ENCODE measurements around the gene LRRC26.
"Not testable (repeated sequence)": the region's sequence is repeated elsewhere in the genome, so short reads cannot be mapped to it uniquely, and the experiment has no call there.

Gene LRRC26

GRCh38 chr9:137136881-137137607 lies 32.8 kb downstream of the LRRC26 start:
- H3K27me3 ChIP-seq (ENCODE audit: insufficient read depth, poor library complexity, severe bottlenecking): peaks cover 45% of the 10 kb centered on the region
- DNase-seq (ENCODE audit: low read depth in 1 of 2, low spot score in 1 of 2): no peak
- H3K27ac ChIP-seq (replicated peaks): no peak overlapping the region
- TF ChIP-seq GABPA (IDR thresholded peaks at IDR 0.05; ENCODE audit: low read depth): no peak
- no peak for TF ChIP-seq SPI1 (IDR thresholded peaks at IDR 0.05; ENCODE audit: borderline replicate concordance, low read depth)
- no peak for TF ChIP-seq REST (IDR thresholded peaks at IDR 0.05; ENCODE audit: insufficient replicate concordance, low read depth)
- no peak for TF ChIP-seq POLR2AphosphoS5 (IDR thresholded peaks at IDR 0.05; ENCODE audit: low read depth)
- TF ChIP-seq CTCF (IDR thresholded peaks at IDR 0.05; ENCODE audit: insufficient read depth, low read length): no peak
- no peak overlapping the region for H3K4me3 ChIP-seq (replicated peaks; ENCODE audit: insufficient read depth, low read length)

GRCh38 chr9:137136261-137136880 lies 33.5 kb downstream of the LRRC26 start:
- Histone ChIP-seq H3K27ac (replicated peaks) (no peak overlapping the region), H3K4me3 (replicated peaks; ENCODE audit: insufficient read depth, low read length) (no peak overlapping the region), H3K27me3 (ENCODE audit: insufficient read depth, poor library complexity, severe bottlenecking) (peaks cover 45% of the 10 kb centered on the region)
- DNase-seq (ENCODE audit: low read depth in 1 of 2, low spot score in 1 of 2): no peak
- TF ChIP-seq POLR2AphosphoS5 (IDR thresholded peaks at IDR 0.05; ENCODE audit: low read depth) (no peak), SPI1 (IDR thresholded peaks at IDR 0.05; ENCODE audit: borderline replicate concordance, low read depth) (no peak), CTCF (IDR thresholded peaks at IDR 0.05; ENCODE audit: insufficient read depth, low read length) (no peak)

- DNase-seq (ENCODE audit: low read depth in 1 of 2, low spot score in 1 of 2); H3K4me3 ChIP-seq (replicated peaks; ENCODE audit: insufficient read depth, low read length); H3K27ac ChIP-seq (replicated peaks): not testable (repeated sequence)
- H3K27me3 ChIP-seq (ENCODE audit: insufficient read depth, poor library complexity, severe bottlenecking): peaks cover 40% of the 10 kb centered on the region
Measured at GRCh38 chr9:137135154-137135553, 34.7 kb downstream of the LRRC26 start.

- no peak for DNase-seq (ENCODE audit: low read depth in 1 of 2, low spot score in 1 of 2)
- TF ChIP-seq POLR2AphosphoS5 (IDR thresholded peaks at IDR 0.05; ENCODE audit: low read depth) (no peak), REST (IDR thresholded peaks at IDR 0.05; ENCODE audit: insufficient replicate concordance, low read depth) (no peak), CTCF (IDR thresholded peaks at IDR 0.05; ENCODE audit: insufficient read depth, low read length) (no peak), SPI1 (IDR thresholded peaks at IDR 0.05; ENCODE audit: borderline replicate concordance, low read depth) (no peak), GABPA (IDR thresholded peaks at IDR 0.05; ENCODE audit: low read depth) (no peak)
- Histone ChIP-seq H3K27ac (replicated peaks) (no peak overlapping the region), H3K27me3 (ENCODE audit: insufficient read depth, poor library complexity, severe bottlenecking) (peaks cover 33% of the 10 kb centered on the region), H3K4me3 (replicated peaks; ENCODE audit: insufficient read depth, low read length) (no peak overlapping the region)
Measured at GRCh38 chr9:137134191-137134590, 35.7 kb downstream of the LRRC26 start.

All from HL-60 (cell line).